Measurements from ENCODE around the gene TAF9B. TPM values are rescaled to one million over a fixed set of nuclear protein-coding genes. Genes with fewer than 3 reads are reported as not detected.

The TAF9B gene
- total RNA-seq, 4 donors from 2014 or later, result 2.6 to 13.2 (median 6.6) TPM

DNA sequence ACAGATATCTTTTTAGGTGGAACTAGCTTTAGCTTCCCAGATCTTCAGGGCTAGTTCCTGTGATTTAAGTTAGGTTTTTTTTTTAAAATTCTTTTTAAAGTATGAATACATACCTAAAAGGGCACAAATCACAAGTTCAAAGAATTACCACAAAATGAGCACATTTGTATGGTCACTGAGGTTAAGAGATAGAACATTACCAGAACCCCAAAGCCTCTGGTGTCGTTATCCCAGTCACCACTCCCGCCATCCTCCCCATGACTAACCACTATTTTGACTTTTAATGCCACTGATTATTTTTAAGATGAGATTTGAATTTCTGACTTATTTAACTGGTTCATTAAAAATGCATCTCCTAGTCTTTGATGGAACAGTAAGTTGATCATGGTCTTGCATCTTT, 30.0 kb downstream of the TAF9B start:
- Histone ChIP-seq H3K4me3 (no peak overlapping the region), H3K36me3 (peaks cover 0 to 5% (median 0%) of the 10 kb centered on the region in 4 donors), H3K27ac (no peak overlapping the region), H3K27me3 (no peaks in the 10 kb centered on the region), H3K9me3 (no peaks in the 10 kb centered on the region), H3K4me1 (peaks cover 0 to 37% (median 9%) of the 10 kb centered on the region in 4 donors)
- intact Hi-C loops (cut with DNase I; ENCODE audit: low total_unique reads), result no loop called here
- TF ChIP-seq EP300 (IDR thresholded peaks at IDR 0.05; ENCODE audit: low read depth) (no peak), POLR2AphosphoS5 (IDR thresholded peaks at IDR 0.05) (no peak), POLR2A (IDR thresholded peaks at IDR 0.05) (no peak)
- TF ChIP-seq, protein P1, sequence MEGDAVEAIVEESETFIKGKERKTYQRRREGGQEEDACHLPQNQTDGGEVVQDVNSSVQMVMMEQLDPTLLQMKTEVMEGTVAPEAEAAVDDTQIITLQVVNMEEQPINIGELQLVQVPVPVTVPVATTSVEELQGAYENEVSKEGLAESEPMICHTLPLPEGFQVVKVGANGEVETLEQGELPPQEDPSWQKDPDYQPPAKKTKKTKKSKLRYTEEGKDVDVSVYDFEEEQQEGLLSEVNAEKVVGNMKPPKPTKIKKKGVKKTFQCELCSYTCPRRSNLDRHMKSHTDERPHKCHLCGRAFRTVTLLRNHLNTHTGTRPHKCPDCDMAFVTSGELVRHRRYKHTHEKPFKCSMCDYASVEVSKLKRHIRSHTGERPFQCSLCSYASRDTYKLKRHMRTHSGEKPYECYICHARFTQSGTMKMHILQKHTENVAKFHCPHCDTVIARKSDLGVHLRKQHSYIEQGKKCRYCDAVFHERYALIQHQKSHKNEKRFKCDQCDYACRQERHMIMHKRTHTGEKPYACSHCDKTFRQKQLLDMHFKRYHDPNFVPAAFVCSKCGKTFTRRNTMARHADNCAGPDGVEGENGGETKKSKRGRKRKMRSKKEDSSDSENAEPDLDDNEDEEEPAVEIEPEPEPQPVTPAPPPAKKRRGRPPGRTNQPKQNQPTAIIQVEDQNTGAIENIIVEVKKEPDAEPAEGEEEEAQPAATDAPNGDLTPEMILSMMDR (IDR thresholded peaks at IDR 0.05), result no peak
- in situ Hi-C loops (cut with MboI; ENCODE audit: low pct_ligation_motif_present in 1 of 4, low pct_unique_long_range_greater_than_20kb in 1 of 4, low sequenced_read_pairs in 3 of 4), result loop anchor here in 1 of 4 donors (25.0 kb wide), 1 partner anchor 197 kb away; the partner anchor contains the start of gene ATP7A
- no peak for DNase-seq
- WGBS, 2 donors (ENCODE audit: low coverage in 1 of 2), result 86% methylated on average over 2 of the region's 2 CpGs; no CpG with 5 or more reads in 1 of the 2 donors

DNA sequence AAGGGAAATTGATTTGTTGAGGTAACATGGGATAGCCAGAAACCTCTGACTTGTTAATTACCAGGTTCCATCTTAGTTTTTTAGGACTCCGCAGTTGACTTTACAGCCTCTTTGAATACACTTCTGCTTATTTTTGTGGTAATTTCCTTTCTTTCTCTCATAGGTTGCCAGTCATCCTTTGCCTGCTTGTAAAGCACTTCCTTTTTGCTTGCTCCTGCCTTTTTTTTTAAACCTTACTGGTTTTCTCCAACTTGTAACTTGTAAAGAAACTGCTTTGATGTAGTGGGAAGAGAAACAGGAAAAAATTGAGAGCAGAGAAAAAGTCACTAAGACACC, 32.8 kb downstream of the TAF9B start:
- H3K36me3 ChIP-seq, result no peaks in the 10 kb centered on the region
- intact Hi-C loops (cut with DNase I; ENCODE audit: low total_unique reads) (no loop called here), in situ Hi-C loops (cut with MboI; ENCODE audit: low pct_ligation_motif_present in 1 of 4, low pct_unique_long_range_greater_than_20kb in 1 of 4, low sequenced_read_pairs in 3 of 4) (loop anchor here in 1 of 4 donors (25.0 kb wide), 1 partner anchor 194 kb away; the partner anchor contains the start of gene ATP7A)
- peak overlapping the region in 1 of 4 donors; percentile 85 for H3K4me3 ChIP-seq
- peaks cover 0 to 40% (median 9%) of the 10 kb centered on the region in 4 donors for H3K4me1 ChIP-seq
- H3K27ac ChIP-seq, result peak overlapping the region in 3 of 4 donors; percentile 92 to 99 (median 98)
- TF ChIP-seq POLR2A (IDR thresholded peaks at IDR 0.05), result no peak
- no peak for TF ChIP-seq POLR2AphosphoS5 (IDR thresholded peaks at IDR 0.05)
- TF ChIP-seq, protein P1 (IDR thresholded peaks at IDR 0.05), result no peak
- TF ChIP-seq EP300 (IDR thresholded peaks at IDR 0.05; ENCODE audit: low read depth), result no peak
- WGBS, 2 donors (ENCODE audit: low coverage in 1 of 2), result 76 to 83% methylated on average over 1 of the region's 1 CpG
- no peaks in the 10 kb centered on the region for H3K9me3 ChIP-seq
- no peaks in the 10 kb centered on the region for H3K27me3 ChIP-seq
- no peak for DNase-seq

DNA sequence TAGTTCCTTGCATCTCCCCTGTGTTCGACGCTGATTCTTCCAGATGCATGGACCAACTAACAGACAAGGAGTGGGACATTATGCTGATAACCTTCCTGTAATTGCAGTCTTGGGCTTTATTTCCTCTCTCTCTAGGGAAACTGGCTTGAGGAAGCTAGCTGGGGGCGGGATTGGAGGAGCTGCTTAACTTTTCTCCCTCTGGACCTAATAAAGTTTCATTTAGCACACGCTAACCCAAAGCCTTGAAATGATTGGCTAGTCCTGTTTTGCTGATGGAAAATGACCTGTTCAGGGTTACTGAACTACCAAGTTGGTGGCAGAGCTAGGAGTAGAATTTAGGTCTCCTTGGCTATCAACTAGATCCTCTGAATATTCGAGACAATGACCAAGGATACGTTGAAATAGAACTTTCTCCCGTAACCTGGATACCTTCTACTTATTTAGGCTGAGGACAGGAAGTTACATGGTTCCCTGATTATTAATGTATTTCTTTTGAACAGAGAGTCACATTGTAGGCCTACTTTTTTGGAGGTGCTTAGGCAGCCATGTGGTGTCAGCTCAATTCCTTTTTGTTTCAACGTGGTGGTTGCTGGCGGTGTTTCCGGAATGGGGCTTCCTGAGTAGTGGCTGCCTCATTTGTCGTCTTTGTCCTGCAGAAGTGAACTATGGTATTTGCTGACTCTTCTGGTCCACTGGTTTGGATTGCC, 33.4 kb downstream of the TAF9B start:
- Histone ChIP-seq H3K4me1 (peaks cover 0 to 40% (median 9%) of the 10 kb centered on the region in 4 donors), H3K27ac (peak overlapping the region; percentile 92 to 99 (median 98)), H3K36me3 (no peaks in the 10 kb centered on the region), H3K4me3 (peak overlapping the region in 2 of 4 donors; percentile 60 to 85), H3K27me3 (no peaks in the 10 kb centered on the region), H3K9me3 (no peaks in the 10 kb centered on the region)
- in situ Hi-C loops (cut with MboI; ENCODE audit: low pct_ligation_motif_present in 1 of 4, low pct_unique_long_range_greater_than_20kb in 1 of 4, low sequenced_read_pairs in 3 of 4) (loop anchor here in 1 of 4 donors (25.0 kb wide), 1 partner anchor 194 kb away; the partner anchor contains the start of gene ATP7A), intact Hi-C loops (cut with DNase I; ENCODE audit: low total_unique reads) (no loop called here)
- no peak for DNase-seq
- TF ChIP-seq, protein P1 (IDR thresholded peaks at IDR 0.05), result no peak
- no peak for TF ChIP-seq POLR2AphosphoS5 (IDR thresholded peaks at IDR 0.05)
- TF ChIP-seq POLR2A (IDR thresholded peaks at IDR 0.05), result no peak
- no peak for TF ChIP-seq EP300 (IDR thresholded peaks at IDR 0.05; ENCODE audit: low read depth)
- WGBS, 2 donors (ENCODE audit: low coverage in 1 of 2), result 59 to 60% methylated on average over 3 to 11 of the region's 11 CpGs

DNA sequence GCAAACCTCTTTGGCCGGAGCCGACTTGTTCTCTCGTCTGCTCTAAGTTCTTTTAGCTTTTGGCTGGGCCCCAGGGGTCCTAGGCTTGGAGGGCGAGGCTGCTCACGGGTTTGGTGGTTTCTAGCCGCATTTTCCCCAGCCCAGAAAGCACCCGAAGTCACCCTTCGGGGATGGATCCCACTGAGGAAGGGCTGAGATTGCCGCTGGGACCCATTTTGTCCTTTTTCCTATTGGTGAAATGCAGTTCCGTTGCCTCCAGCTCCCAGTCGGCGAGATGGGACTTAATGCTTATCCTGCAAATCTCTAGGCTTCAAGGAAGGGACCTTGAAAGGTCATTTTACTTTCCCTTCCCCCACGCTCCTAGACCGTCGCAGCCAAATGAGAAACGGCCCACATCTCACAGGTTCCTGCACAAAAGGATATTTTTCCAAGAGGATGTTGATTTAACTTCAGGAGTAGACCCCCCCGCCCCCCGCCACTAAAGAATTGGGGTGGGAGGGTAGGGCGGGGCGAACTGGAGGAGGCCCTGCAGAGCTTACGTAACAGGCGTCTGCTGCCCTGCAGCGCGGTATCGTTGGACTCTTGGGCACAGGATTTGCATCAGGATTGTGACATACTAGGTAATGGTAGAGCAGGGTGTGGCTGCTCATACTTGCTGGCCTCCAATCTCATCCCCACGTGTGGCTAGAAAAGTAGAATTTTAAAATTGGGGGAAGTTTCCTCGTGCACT, 34.8 kb downstream of the TAF9B start:
- Histone ChIP-seq H3K4me1 (peaks cover 0 to 40% (median 9%) of the 10 kb centered on the region in 4 donors), H3K27ac (peak overlapping the region; percentile 92 to 99 (median 98)), H3K9me3 (no peaks in the 10 kb centered on the region), H3K27me3 (no peaks in the 10 kb centered on the region), H3K36me3 (no peaks in the 10 kb centered on the region), H3K4me3 (peak overlapping the region; percentile 60 to 91 (median 81))
- in situ Hi-C loops (cut with MboI; ENCODE audit: low pct_ligation_motif_present in 1 of 4, low pct_unique_long_range_greater_than_20kb in 1 of 4, low sequenced_read_pairs in 3 of 4), result loop anchor here in 1 of 4 donors (25.0 kb wide), 1 partner anchor 192 kb away; the partner anchor contains the start of gene ATP7A
- intact Hi-C loops (cut with DNase I; ENCODE audit: low total_unique reads), result no loop called here
- peak; percentile 70 for DNase-seq
- WGBS, 2 donors (ENCODE audit: low coverage in 1 of 2), result 35% methylated on average over 27 of the region's 27 CpGs; no CpG with 5 or more reads in 1 of the 2 donors
- peak in 2 of 3 donors; percentile 44 to 59 for TF ChIP-seq POLR2AphosphoS5 (IDR thresholded peaks at IDR 0.05)
- no peak for TF ChIP-seq EP300 (IDR thresholded peaks at IDR 0.05; ENCODE audit: low read depth)

All from transverse colon (tissue), 4 donors.